GM12892 (cell line): Measurements from ENCODE around the gene CLDN18.

ENCODE experiments used
- POLR2A ChIP-seq: IDR thresholded peaks from 2 replicates; pipeline ENCODE4 v1.6.1; 2011; ENCODE audit warnings: low read depth, low read length, control low read depth
- POLR2AphosphoS5 ChIP-seq: IDR thresholded peaks from 2 replicates; pipeline ENCODE4 v1.6.1; 2011; ENCODE audit warnings: low read depth, low read length, control low read depth

DNA sequence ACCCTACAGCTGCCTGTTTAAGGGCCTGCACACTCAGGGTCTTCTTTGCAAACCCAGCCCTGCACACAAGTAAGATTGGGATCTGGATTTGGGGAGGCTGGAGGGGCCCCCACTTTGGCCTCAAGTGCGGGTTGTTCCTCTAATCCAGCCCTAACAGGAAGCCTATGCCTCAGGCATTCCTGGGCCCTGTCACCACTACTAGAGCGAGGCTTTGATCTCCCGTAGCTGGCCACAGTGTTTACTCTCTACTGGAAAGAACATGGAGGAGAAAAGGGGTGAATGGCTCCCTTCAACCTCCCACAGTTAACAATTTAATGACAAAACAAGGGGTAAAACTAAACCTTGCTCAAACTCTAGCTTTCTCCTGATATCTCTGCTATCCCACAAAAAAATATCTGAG lies 57.0 kb downstream of the CLDN18 start:
- TF ChIP-seq POLR2A (no peak), POLR2AphosphoS5 (no peak)
